Stomach (tissue), 9 donors: ENCODE results near the gene MBNL3. TPM values are rescaled to one million over a fixed set of nuclear protein-coding genes. Genes with fewer than 3 reads are reported as not detected.

ENCODE experiments used
- DNase-seq, 2 donors: peaks; one replicate each; pipeline versions ENCODE4 v3.0.0 to v3.0.0-alpha.2; 2013 to 2019
- H3K27ac ChIP-seq, 5 donors: fragments of 200-600 bp in 4 of 5; sonication (generic) in 4 of 5; one replicate each; pipeline ENCODE4 v1.5.1; 2013 to 2019; ENCODE audit warnings: mild to moderate bottlenecking in 1 of 5, moderate library complexity in 1 of 5
- H3K27me3 ChIP-seq, 3 donors: fragments of 200-600 bp; sonication (generic); one replicate each; pipeline ENCODE4 v1.5.1; 2017 to 2019; ENCODE audit warnings: mixed run types in 1 of 3
- H3K36me3 ChIP-seq, 4 donors: fragments of 200-600 bp; sonication (generic); 1 replicate in 3 of 4; 2 replicates in 1 of 4; pipeline ENCODE4 v1.5.1; 2016 to 2019
- H3K4me1 ChIP-seq, 4 donors: fragments of 200-600 bp; sonication (generic); one replicate each; pipeline ENCODE4 v1.5.1; 2016 to 2019
- H3K4me3 ChIP-seq, 4 donors: fragments of 200-600 bp; sonication (generic) in 3 of 4; one replicate each; pipeline ENCODE4 v1.5.1; 2016 to 2019; ENCODE audit warnings: mild to moderate bottlenecking in 1 of 4
- H3K9me3 ChIP-seq, 4 donors: fragments of 200-600 bp; sonication (generic); one replicate each; pipeline ENCODE4 v1.5.1; 2016 to 2019
- EP300 ChIP-seq: sonication (generic); formaldehyde crosslinking; IDR thresholded peaks from one replicate; pipeline ENCODE4 v1.6.1; 2017; ENCODE audit warnings: antibody characterized with exemption
- POLR2A ChIP-seq, 4 donors: fragments of 450-650 bp; IDR thresholded peaks; one replicate each; pipeline ENCODE4 v1.6.1; 2016; ENCODE audit warnings: antibody characterized with exemption in 4 of 4, control low read depth in 2 of 4, mild to moderate bottlenecking in 1 of 4, moderate library complexity in 1 of 4
- POLR2AphosphoS5 ChIP-seq, 3 donors: sonication (generic); formaldehyde crosslinking; IDR thresholded peaks; one replicate each; pipeline ENCODE4 v1.6.1; 2016; ENCODE audit warnings: antibody characterized with exemption in 3 of 3
- WGBS, 5 donors: extraction: QIAGEN DNeasy Blood & Tissue Kit in 3 of 5; methylation state at CpG; one replicate each; pipeline versions ENCODE4 v1.1.5 to v1.1.7; 2013 to 2018; 5-methylcytosine and 5-hydroxymethylcytosine counted together
- intact Hi-C: fragments of 100-400 bp; cut with DNase I; formaldehyde crosslinking; loops from one replicate; pipeline ENCODE4 v1.15.1; 2023; ENCODE audit warnings: low total_unique reads
- polyA plus RNA-seq, 3 donors: library from polyadenylated mRNA; stranded (reverse); fragments of 200-250 nt; gene quantifications; one replicate each; pipeline ENCODE4 v1.2.3, GENCODE V29; 2013
- total RNA-seq, 5 donors: library from RNA; depleted of rRNA; stranded (reverse); fragments of >200 nt; gene quantifications; one replicate each; pipeline versions ENCODE4 v1.1.0 to v1.2.3, GENCODE V29; 2014 to 2016
- TF ChIP-seq, protein P1 (sequence below), 7 experiments: fragments of 450-650 bp in 4 of 7; fragments of 200-600 bp in 3 of 7; sonication (generic) in 3 of 7; IDR thresholded peaks; one replicate each; pipeline ENCODE4 v1.5.1; 2016 to 2019; ENCODE audit warnings: antibody characterized with exemption in 7 of 7, control low read depth in 2 of 7, mild to moderate bottlenecking in 1 of 7
- donor health status: healthy with polysubstance abuse.
- donor health status: Bipolar disorder and iron deficiency.
- donor health status: healthy.

Gene MBNL3
- total and polyA plus RNA-seq, 8 donors: 2.0 to 31.7 (median 6.7) TPM

DNA sequence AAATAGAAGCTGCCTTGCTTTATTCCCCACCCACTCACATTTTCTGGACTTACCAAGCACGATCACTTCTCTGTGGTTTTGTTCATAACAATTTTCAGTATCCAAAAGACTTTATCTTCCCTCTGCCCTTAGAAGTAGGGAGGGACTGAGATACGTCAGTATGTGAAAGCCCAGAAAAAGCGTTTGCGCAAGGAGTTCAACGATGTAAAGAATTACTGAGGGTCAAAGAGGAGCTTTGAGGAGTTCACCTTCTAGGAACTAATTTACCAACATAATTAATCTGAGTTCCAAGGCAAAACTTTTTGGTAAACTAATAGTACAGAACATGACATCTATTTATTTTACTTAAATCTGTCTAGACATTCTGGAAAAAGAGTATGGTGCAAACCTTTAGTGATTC lies 84.6 kb downstream of the MBNL3 start:
- no peak overlapping the region for H3K27ac ChIP-seq
- H3K4me3 ChIP-seq: no peak overlapping the region
- H3K27me3 ChIP-seq: no peaks in the 10 kb centered on the region
- intact Hi-C loops: no loop called here
- no peak for DNase-seq
- TF ChIP-seq, protein P1, sequence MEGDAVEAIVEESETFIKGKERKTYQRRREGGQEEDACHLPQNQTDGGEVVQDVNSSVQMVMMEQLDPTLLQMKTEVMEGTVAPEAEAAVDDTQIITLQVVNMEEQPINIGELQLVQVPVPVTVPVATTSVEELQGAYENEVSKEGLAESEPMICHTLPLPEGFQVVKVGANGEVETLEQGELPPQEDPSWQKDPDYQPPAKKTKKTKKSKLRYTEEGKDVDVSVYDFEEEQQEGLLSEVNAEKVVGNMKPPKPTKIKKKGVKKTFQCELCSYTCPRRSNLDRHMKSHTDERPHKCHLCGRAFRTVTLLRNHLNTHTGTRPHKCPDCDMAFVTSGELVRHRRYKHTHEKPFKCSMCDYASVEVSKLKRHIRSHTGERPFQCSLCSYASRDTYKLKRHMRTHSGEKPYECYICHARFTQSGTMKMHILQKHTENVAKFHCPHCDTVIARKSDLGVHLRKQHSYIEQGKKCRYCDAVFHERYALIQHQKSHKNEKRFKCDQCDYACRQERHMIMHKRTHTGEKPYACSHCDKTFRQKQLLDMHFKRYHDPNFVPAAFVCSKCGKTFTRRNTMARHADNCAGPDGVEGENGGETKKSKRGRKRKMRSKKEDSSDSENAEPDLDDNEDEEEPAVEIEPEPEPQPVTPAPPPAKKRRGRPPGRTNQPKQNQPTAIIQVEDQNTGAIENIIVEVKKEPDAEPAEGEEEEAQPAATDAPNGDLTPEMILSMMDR (IDR thresholded peaks at IDR 0.05): no peak
- TF ChIP-seq POLR2AphosphoS5 (IDR thresholded peaks at IDR 0.05) (no peak), POLR2A (IDR thresholded peaks at IDR 0.05) (no peak), EP300 (no peak)
- H3K9me3 ChIP-seq: no peaks in the 10 kb centered on the region
- H3K36me3 ChIP-seq: no peaks in the 10 kb centered on the region
- peaks cover 0 to 6% (median 0%) of the 10 kb centered on the region in 4 donors for H3K4me1 ChIP-seq
- WGBS, 5 donors: 77 to 84% (median 80%) methylated on average over 5 of the region's 5 CpGs

DNA sequence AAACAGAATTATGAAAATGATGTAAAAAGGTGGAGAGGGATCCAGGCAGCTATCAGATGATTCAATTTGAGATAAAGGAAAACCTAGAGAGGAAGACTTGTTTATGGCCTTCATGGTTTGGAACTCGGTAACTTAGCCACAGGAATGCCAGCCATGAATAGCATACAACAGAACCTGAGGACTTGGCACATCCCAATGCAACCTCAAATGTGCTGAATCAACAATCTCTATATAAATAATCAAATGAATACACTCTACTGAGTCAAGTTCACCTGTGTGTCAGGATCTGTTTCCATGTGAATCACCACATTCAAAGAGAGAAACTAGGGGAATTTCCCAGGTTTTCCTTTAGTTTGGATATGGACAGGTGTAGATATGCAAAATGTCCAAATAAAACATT lies 86.9 kb downstream of the MBNL3 start:
- no peak for TF ChIP-seq POLR2A (IDR thresholded peaks at IDR 0.05)
- TF ChIP-seq, protein P1 (IDR thresholded peaks at IDR 0.05): no peak
- no peak for TF ChIP-seq POLR2AphosphoS5 (IDR thresholded peaks at IDR 0.05)
- TF ChIP-seq EP300: no peak
- Histone ChIP-seq H3K27ac (no peak overlapping the region), H3K4me1 (no peaks in the 10 kb centered on the region), H3K36me3 (no peaks in the 10 kb centered on the region), H3K27me3 (no peaks in the 10 kb centered on the region), H3K4me3 (no peak overlapping the region), H3K9me3 (no peaks in the 10 kb centered on the region)
- DNase-seq: no peak
- intact Hi-C loops: no loop called here
- 28 to 88% (median 54%) methylated on average over 1 of the region's 1 CpG for WGBS, 5 donors

DNA sequence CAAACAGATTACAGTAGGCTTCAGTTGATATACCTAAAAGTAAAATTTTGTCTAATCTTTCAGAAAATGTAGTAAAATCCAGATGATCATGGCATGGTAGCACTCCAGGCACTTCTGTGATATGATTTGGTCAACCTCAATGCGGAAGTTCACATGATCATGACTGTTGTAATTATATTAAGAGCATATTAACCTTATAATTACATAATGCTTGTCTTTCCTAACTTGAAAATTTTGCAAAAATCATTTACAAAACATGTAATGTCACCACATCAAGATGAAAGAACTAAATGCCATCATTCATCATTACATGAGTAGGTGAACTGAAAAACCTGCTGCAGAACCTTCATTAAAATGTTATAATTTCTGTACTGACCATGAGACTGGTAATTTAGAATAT lies 88.1 kb downstream of the MBNL3 start:
- TF ChIP-seq POLR2A (IDR thresholded peaks at IDR 0.05) (no peak), EP300 (no peak), POLR2AphosphoS5 (IDR thresholded peaks at IDR 0.05) (no peak)
- TF ChIP-seq, protein P1 (IDR thresholded peaks at IDR 0.05): no peak
- no peak overlapping the region for H3K4me3 ChIP-seq
- 76 to 94% (median 93%) methylated on average over 1 of the region's 1 CpG for WGBS, 5 donors
- DNase-seq: no peak
- intact Hi-C loops: no loop called here
- no peaks in the 10 kb centered on the region for H3K27me3 ChIP-seq
- no peak overlapping the region for H3K27ac ChIP-seq
- no peaks in the 10 kb centered on the region for H3K9me3 ChIP-seq
- no peaks in the 10 kb centered on the region for H3K4me1 ChIP-seq
- H3K36me3 ChIP-seq: no peaks in the 10 kb centered on the region

DNA sequence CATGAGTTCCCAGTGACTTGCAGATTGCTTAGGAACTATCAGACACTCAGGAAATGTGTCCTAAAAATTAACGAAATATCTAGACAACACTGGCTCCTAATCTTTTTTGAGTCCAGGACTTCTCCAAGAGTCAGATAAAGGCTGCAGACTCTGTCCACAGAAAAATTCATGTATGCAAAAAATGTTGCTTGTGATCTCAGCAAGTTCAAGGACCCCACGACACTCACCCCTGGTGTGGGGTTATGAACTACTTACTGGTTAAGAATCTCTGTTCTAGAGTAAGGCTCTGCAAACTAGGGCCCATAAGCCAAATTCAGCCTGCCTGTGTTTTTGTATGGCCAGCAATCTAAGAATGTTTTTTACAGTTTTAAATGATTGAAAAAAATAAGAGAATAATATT lies 93.2 kb downstream of the MBNL3 start:
- Histone ChIP-seq H3K4me3 (no peak overlapping the region), H3K9me3 (no peaks in the 10 kb centered on the region), H3K4me1 (no peaks in the 10 kb centered on the region), H3K36me3 (peaks cover 0 to 2% (median 0%) of the 10 kb centered on the region in 4 donors), H3K27me3 (no peaks in the 10 kb centered on the region), H3K27ac (no peak overlapping the region)
- TF ChIP-seq EP300 (no peak), POLR2AphosphoS5 (IDR thresholded peaks at IDR 0.05) (no peak), POLR2A (IDR thresholded peaks at IDR 0.05) (no peak)
- TF ChIP-seq, protein P1 (IDR thresholded peaks at IDR 0.05): no peak
- no peak for DNase-seq
- intact Hi-C loops: no loop called here
- WGBS, 5 donors: 82 to 90% (median 82%) methylated on average over 2 of the region's 2 CpGs
